Peyer's patch (tissue), 4 donors: ENCODE measurements around the gene CYP27B1. TPM values are rescaled to one million over a fixed set of nuclear protein-coding genes. Genes with fewer than 3 reads are reported as not detected.

Experiments
- DNase-seq, 3 donors: peaks; one replicate each; pipeline ENCODE4 v3.0.0-alpha.2; 2017 to 2019
- H3K27ac ChIP-seq, 4 donors: fragments of 200-600 bp; sonication (generic); one replicate each; pipeline ENCODE4 v1.5.1; 2016 to 2019
- H3K27me3 ChIP-seq, 2 donors: fragments of 200-600 bp; sonication (generic); one replicate each; pipeline ENCODE4 v1.5.1; 2019
- H3K36me3 ChIP-seq, 3 donors: fragments of 200-600 bp; sonication (generic); one replicate each; pipeline ENCODE4 v1.5.1; 2016 to 2019
- H3K4me1 ChIP-seq, 4 donors: fragments of 200-600 bp; sonication (generic); one replicate each; pipeline ENCODE4 v1.5.1; 2016 to 2019
- H3K4me3 ChIP-seq, 4 donors: fragments of 200-600 bp; sonication (generic); 1 replicate in 3 of 4; 2 replicates in 1 of 4; pipeline ENCODE4 v1.5.1; 2016 to 2019; ENCODE audit warnings: mild to moderate bottlenecking in 1 of 4
- H3K9me3 ChIP-seq, 4 donors: fragments of 200-600 bp; sonication (generic); one replicate each; pipeline ENCODE4 v1.5.1; 2016 to 2019; ENCODE audit warnings: mild to moderate bottlenecking in 1 of 4
- POLR2A ChIP-seq, 2 donors: fragments of 450-650 bp; IDR thresholded peaks; one replicate each; pipeline ENCODE4 v1.5.1; 2017; ENCODE audit warnings: antibody characterized with exemption in 2 of 2, mild to moderate bottlenecking in 2 of 2, moderate library complexity in 2 of 2
- total RNA-seq, 4 donors: library from RNA; depleted of rRNA; stranded (reverse); fragments of >200 nt; gene quantifications; one replicate each; pipeline ENCODE4 v1.1.0, GENCODE V29; 2016
- TF ChIP-seq, protein P1 (sequence below), 6 experiments: fragments of 450-650 bp in 4 of 6; fragments of 200-600 bp in 2 of 6; sonication (generic) in 1 of 6; IDR thresholded peaks; one replicate each; pipeline ENCODE4 v1.5.1; 2017 to 2019; ENCODE audit warnings: antibody characterized with exemption in 6 of 6, mild to moderate bottlenecking in 3 of 6, moderate library complexity in 1 of 6

The CYP27B1 gene
- total RNA-seq, 4 donors from 2014 or later = 1.7 TPM; not detected in 3

DNA sequence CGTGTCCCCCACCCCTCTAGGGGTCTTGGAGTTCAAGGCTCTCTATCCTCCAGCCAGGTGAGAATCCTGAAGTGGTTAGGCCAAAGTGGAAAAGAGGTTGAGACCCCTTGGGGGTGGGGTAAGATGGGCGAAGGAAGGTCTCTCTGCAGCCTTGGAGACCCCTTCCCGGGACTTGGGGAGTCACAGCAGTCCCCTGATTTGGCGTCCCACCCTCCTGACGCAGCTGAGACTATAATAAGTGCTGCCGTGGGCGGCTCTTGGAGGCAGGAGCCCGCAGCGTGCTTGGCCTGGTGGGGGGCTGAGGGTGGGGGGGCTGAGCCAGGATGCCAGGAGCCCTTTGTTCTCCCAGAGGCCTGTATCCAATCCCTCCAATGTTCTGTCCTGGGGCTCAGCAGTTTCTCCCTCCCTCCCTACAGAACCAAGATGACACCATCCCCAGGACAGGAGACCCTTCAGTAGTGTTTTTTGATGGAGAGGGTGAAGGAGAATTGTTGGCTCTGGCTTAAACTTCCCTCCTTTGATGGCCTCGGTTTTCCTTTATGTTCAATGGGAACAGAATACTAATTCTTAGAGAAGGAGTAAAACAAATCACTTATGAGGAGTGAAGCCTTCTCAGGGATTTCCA is 26.9 kb downstream of the CYP27B1 start:
- no peak for DNase-seq
- H3K4me3 ChIP-seq = no peak overlapping the region
- peaks cover 0 to 32% (median 20%) of the 10 kb centered on the region in 4 donors for H3K4me1 ChIP-seq
- no peak overlapping the region for H3K27ac ChIP-seq
- H3K9me3 ChIP-seq = no peaks in the 10 kb centered on the region
- H3K27me3 ChIP-seq = peaks cover 0 to 44% of the 10 kb centered on the region in 2 donors
- no peaks in the 10 kb centered on the region for H3K36me3 ChIP-seq
- TF ChIP-seq POLR2A (IDR thresholded peaks at IDR 0.05) = no peak
- TF ChIP-seq, protein P1, sequence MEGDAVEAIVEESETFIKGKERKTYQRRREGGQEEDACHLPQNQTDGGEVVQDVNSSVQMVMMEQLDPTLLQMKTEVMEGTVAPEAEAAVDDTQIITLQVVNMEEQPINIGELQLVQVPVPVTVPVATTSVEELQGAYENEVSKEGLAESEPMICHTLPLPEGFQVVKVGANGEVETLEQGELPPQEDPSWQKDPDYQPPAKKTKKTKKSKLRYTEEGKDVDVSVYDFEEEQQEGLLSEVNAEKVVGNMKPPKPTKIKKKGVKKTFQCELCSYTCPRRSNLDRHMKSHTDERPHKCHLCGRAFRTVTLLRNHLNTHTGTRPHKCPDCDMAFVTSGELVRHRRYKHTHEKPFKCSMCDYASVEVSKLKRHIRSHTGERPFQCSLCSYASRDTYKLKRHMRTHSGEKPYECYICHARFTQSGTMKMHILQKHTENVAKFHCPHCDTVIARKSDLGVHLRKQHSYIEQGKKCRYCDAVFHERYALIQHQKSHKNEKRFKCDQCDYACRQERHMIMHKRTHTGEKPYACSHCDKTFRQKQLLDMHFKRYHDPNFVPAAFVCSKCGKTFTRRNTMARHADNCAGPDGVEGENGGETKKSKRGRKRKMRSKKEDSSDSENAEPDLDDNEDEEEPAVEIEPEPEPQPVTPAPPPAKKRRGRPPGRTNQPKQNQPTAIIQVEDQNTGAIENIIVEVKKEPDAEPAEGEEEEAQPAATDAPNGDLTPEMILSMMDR (IDR thresholded peaks at IDR 0.05) = no peak

DNA sequence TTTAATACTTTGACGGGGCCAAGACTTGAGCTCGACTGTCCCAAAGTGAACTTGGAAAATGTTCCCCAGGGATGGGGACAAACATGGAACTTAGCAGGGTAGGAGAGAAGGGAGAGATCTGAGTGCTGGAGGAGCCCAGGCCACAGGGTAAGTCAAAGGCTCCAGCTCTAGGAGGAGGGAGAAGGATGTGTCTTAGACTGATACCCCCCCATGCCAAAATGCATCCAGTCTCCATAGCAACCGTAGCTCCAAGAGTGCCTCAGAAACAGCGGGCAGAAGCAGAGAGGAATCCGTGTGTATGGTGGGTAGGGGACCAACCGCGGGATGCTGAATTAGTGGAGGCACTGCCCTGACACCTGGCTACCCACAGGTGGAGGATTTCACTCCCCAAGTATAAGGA is 27.5 kb downstream of the CYP27B1 start:
- TF ChIP-seq, protein P1 (IDR thresholded peaks at IDR 0.05) = no peak
- TF ChIP-seq POLR2A (IDR thresholded peaks at IDR 0.05) = no peak
- Histone ChIP-seq H3K4me1 (peaks cover 0 to 32% (median 20%) of the 10 kb centered on the region in 4 donors), H3K27me3 (peaks cover 0 to 50% of the 10 kb centered on the region in 2 donors), H3K9me3 (no peaks in the 10 kb centered on the region), H3K4me3 (no peak overlapping the region), H3K36me3 (no peaks in the 10 kb centered on the region), H3K27ac (no peak overlapping the region)
- no peak for DNase-seq

DNA sequence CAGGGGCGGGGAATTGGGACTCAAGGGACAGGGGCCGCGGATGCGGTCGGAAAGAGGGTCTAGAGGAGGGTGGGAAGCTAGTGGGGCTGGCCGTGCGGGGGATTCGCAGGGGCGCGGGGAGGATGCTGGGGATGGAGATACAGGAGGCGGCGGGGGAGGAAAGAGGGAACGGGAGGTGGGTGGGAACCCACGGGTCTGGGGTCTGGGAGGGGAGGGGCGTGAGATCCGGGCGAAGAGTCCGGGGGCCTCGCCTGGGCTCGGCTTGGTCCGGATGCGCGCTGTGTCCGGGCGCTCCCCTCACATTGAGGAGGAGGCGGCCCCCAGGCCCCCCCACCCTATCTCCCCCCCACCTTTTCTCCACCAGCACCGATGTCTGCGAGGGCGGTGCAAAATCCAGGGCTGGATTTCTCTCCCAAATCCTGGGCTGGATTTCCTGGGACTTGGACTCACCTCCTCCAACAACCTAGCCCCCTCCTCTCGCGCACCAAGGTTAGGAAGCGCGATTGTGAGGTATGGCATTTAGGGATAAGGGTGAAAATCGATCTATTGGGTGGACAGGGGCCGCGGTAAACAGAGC is 28.1 kb downstream of the CYP27B1 start, which contains the start of gene AGAP2:
Gene AGAP2 (minus strand): TSS at position 82 of the 577 bp plus-strand sequence. CDS start 496 bp downstream, outside the sequence.
- H3K4me3 ChIP-seq = peak within 1 kb of the TSS in 3 of 4 donors; percentile 12 to 36 (median 34)
- H3K9me3 ChIP-seq = no peaks in the 10 kb centered on the region
- no peak for DNase-seq
- no peaks in the 10 kb centered on the region for H3K36me3 ChIP-seq
- peaks cover 0 to 32% (median 20%) of the 10 kb centered on the region in 4 donors for H3K4me1 ChIP-seq
- no peak within 1 kb of the TSS for H3K27ac ChIP-seq
- TF ChIP-seq, protein P1 (IDR thresholded peaks at IDR 0.05) = no peak
- no peak for TF ChIP-seq POLR2A (IDR thresholded peaks at IDR 0.05)
- H3K27me3 ChIP-seq = peaks cover 0 to 50% of the 10 kb centered on the region in 2 donors

DNA sequence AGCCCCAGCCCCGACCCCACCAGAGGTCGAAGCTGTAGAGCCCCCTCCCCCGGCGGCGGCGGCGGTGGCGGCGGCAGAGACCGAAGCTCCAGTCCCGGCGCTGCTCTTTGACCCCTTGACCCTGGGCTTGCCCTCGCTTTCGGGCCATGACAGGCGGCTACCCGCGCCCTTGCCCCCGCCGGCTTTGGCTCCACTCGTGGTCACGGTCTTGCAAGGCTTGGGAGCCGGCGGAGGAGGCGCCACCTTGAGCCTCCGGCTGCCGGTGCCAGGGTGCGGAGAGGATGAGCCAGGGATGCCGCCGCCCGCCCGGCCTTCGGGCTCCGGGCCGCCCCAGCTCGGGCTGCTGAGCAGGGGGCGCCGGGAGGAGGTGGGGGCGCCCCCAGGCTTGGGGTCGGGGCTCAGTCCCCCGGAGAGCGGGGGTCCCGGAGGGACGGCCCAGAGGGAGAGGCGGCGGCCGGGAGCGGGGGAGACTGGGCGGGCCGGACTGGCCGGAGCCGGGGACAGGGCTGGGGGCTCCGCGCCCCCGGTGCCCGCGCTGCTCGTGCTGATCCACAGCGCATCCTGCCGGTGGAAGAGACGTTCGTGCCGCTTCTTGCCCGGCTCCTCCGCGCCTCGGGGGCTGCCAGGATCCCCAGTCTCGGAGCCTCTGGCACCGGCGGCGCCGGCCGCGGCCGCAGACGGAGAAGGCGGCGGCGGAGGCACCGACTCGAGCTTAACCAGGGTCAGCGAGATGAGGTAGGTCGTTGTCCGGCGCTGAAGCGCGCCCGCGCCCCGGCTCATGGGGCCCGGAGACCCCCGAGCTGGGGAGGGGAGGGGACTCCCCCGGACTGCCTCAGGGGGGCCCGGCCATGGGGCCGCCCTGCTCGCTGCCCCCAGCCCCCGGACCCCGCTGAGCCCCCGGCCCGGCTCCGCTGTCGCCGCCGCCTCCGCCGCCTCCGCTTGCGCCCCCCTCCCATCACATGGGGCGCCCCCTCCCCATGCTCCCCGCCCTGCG is 29.1 kb downstream of the CYP27B1 start:
- H3K9me3 ChIP-seq = no peaks in the 10 kb centered on the region
- H3K27me3 ChIP-seq = peaks cover 0 to 50% of the 10 kb centered on the region in 2 donors
- no peak overlapping the region for H3K27ac ChIP-seq

More for the DNA sequence above, 29.1 kb downstream of the CYP27B1 start:
- peak in 1 of 3 donors; percentile 46 for DNase-seq
- Histone ChIP-seq H3K36me3 (peaks cover 0 to 6% (median 0%) of the 10 kb centered on the region in 3 donors), H3K4me1 (peaks cover 0 to 32% (median 20%) of the 10 kb centered on the region in 4 donors), H3K4me3 (peak overlapping the region in 3 of 4 donors; percentile 12 to 36 (median 34))
- no peak for TF ChIP-seq POLR2A (IDR thresholded peaks at IDR 0.05)
- TF ChIP-seq, protein P1 (IDR thresholded peaks at IDR 0.05) = no peak
